HepG2 (cell line): ENCODE measurements around the gene CMIP. TPM values are rescaled to one million over a fixed set of nuclear protein-coding genes. Genes with fewer than 3 reads are reported as not detected.

Experiments
- ATF7 ChIP-seq, 2 experiments: fragments of 450-650 bp in 1 of 2; sonication (generic) in 1 of 2; formaldehyde crosslinking in 1 of 2; IDR thresholded peaks; 2 replicates each; pipeline versions ENCODE4 v1.4.0 to v1.6.1; 2016 to 2020; ENCODE audit warnings: antibody characterized with exemption in 1 of 2, mild to moderate bottlenecking in 1 of 2, missing genetic modification reagents in 1 of 2
- ATF7-NPFF ChIP-seq: sonication (generic); formaldehyde crosslinking; IDR thresholded peaks from 2 replicates; pipeline ENCODE4 v1.8.1; 2023; ENCODE audit warnings: mild to moderate bottlenecking, low read depth, missing genetic modification reagents, moderate library complexity
- DMAP1 ChIP-seq: IDR thresholded peaks from 2 replicates; pipeline ENCODE4 v1.6.1; 2016
- HNRNPLL ChIP-seq: fragments of 200-400 bp; formaldehyde crosslinking; IDR thresholded peaks from 2 replicates; pipeline ENCODE4 v1.6.1; 2017; ENCODE audit warnings: mild to moderate bottlenecking, low read depth, low read length; ENCODE audit not compliant: poor library complexity, severe bottlenecking
- MXI1 ChIP-seq: IDR thresholded peaks from 3 replicates; pipeline ENCODE4 v1.6.1; 2012; ENCODE audit warnings: low read depth, low read length, inconsistent platforms, borderline replicate concordance
- NFYC ChIP-seq: IDR thresholded peaks from 2 replicates; pipeline ENCODE4 v1.6.1; 2016; ENCODE audit warnings: missing genetic modification reagents, missing compliant biosample characterization
- RAD21 ChIP-seq: fragments of 450-650 bp; formaldehyde crosslinking; IDR thresholded peaks from 2 replicates; pipeline ENCODE4 v1.5.0; 2020; ENCODE audit warnings: mild to moderate bottlenecking
- SIN3A ChIP-seq: IDR thresholded peaks from 2 replicates; pipeline ENCODE4 v1.6.1; 2011; ENCODE audit warnings: low read depth, mild to moderate bottlenecking, control low read depth, low read length, borderline replicate concordance
- ZNF367 ChIP-seq: sonication (generic); formaldehyde crosslinking; IDR thresholded peaks from 2 replicates; pipeline ENCODE4 v1.4.0; 2020; ENCODE audit warnings: missing genetic modification reagents, borderline replicate concordance
- polyA plus RNA-seq, 8 experiments: library from polyadenylated mRNA; depleted of rRNA in 3 of 8; stranded (reverse) in 7 of 8; unstranded in 1 of 8; fragments of >200 nt; fragmentation: Illumina TruSeq in 4 of 8; extraction: Trizol in 4 of 8; gene quantifications; 2 replicates each; pipeline versions ENCODE4 v1.2.1 to v1.2.3, GENCODE V29; 2011 to 2016; ENCODE audit warnings: low read depth in 4 of 8, missing spikeins in 1 of 8, mixed read lengths in 1 of 8; ENCODE audit not compliant: insufficient read depth in 1 of 8
- total RNA-seq, 5 experiments: library from RNA; depleted of rRNA; stranded (reverse); fragments of >200 nt; fragmentation: Illumina TruSeq; extraction: Trizol; gene quantifications; 2 replicates each; pipeline ENCODE4 v1.2.3, GENCODE V29; 2016; ENCODE audit warnings: low read depth in 1 of 5
- TF ChIP-seq, protein P1 (sequence below), 2 experiments: sonication (generic) in 1 of 2; formaldehyde crosslinking in 1 of 2; IDR thresholded peaks; 2 replicates each; pipeline versions ENCODE4 v1.6.1 to v1.9.0; 2014 to 2022; ENCODE audit warnings: antibody characterized with exemption in 1 of 2, borderline replicate concordance in 1 of 2, inconsistent platforms in 1 of 2, low read depth in 1 of 2, missing genetic modification reagents in 1 of 2
- TF ChIP-seq, protein P2 (sequence below): IDR thresholded peaks from 2 replicates; pipeline ENCODE4 v1.6.1; 2016; ENCODE audit warnings: mild to moderate bottlenecking
- TF ChIP-seq, protein P3 (sequence below): sonication (generic); formaldehyde crosslinking; IDR thresholded peaks from 2 replicates; pipeline ENCODE4 v1.4.0; 2020; ENCODE audit warnings: missing genetic modification reagents
- TF ChIP-seq, protein P4 (sequence below): sonication (generic); formaldehyde crosslinking; conservative IDR thresholded peaks from 2 replicates; pipeline ENCODE4 v1.8.0; 2022; ENCODE audit warnings: mild to moderate bottlenecking, moderate library complexity, missing genetic modification reagents
- TF ChIP-seq, protein P5 (sequence below): IDR thresholded peaks from 2 replicates; pipeline ENCODE4 v1.6.1; 2016; ENCODE audit warnings: missing compliant biosample characterization, missing genetic modification reagents, borderline replicate concordance

The CMIP gene
- total and polyA plus RNA-seq, 2 of the 13 experiments (the other 11 are each of a cell fraction or from before 2014, with no cell fraction given), result 10.9 to 18.1 TPM

DNA sequence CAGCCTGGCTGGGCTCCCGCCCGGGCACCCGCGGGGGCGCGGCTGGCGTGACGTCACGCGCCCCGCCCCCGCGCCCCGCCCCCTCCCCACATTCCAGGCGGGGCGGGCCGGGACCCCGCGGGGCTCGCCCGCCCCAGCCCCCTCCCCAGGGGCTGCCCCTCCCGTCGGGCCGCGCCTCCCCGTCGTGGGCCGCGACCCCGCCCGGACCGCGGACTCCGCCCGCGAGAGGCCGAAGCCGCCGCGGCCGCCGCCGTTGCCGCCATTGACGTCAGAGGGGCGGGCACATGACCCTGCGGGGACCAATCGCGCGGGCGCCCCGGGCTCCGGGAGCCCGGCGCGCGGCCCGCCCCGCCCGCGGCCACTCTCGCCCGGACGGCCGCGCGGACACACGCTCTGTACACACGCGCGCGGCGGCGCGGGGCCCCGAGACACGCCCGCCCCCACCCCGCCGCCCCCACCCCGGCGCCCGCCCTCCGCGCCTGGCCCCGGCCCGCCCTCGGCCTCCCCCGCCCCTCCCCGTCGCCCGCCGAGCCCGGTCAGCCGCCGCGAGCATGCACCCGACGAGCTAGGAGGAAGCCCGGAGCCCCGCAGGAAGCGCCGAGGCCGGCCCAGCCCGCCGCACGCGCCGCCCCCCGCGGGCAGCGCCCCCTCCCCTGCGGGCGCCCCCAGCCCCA is at the start of gene CMIP (continued):
- TF ChIP-seq, protein P1, sequence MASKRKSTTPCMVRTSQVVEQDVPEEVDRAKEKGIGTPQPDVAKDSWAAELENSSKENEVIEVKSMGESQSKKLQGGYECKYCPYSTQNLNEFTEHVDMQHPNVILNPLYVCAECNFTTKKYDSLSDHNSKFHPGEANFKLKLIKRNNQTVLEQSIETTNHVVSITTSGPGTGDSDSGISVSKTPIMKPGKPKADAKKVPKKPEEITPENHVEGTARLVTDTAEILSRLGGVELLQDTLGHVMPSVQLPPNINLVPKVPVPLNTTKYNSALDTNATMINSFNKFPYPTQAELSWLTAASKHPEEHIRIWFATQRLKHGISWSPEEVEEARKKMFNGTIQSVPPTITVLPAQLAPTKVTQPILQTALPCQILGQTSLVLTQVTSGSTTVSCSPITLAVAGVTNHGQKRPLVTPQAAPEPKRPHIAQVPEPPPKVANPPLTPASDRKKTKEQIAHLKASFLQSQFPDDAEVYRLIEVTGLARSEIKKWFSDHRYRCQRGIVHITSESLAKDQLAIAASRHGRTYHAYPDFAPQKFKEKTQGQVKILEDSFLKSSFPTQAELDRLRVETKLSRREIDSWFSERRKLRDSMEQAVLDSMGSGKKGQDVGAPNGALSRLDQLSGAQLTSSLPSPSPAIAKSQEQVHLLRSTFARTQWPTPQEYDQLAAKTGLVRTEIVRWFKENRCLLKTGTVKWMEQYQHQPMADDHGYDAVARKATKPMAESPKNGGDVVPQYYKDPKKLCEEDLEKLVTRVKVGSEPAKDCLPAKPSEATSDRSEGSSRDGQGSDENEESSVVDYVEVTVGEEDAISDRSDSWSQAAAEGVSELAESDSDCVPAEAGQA (IDR thresholded peaks at IDR 0.05; ENCODE audit: low read depth), result peak; percentile 17; the same call in 1 of the 2 replicates
- TF ChIP-seq, protein P1 (CRISPR knock-in tag; IDR thresholded peaks at IDR 0.05; ENCODE audit: borderline replicate concordance), result no peak
- 0 out of 2 replicates have a peak, but pooled peaks have one; percentile 31 for TF ChIP-seq ATF7-NPFF (CRISPR knock-in tag)
- peak; percentile 33; the same call in 1 of the 2 replicates for TF ChIP-seq SIN3A
- TF ChIP-seq, protein P2, sequence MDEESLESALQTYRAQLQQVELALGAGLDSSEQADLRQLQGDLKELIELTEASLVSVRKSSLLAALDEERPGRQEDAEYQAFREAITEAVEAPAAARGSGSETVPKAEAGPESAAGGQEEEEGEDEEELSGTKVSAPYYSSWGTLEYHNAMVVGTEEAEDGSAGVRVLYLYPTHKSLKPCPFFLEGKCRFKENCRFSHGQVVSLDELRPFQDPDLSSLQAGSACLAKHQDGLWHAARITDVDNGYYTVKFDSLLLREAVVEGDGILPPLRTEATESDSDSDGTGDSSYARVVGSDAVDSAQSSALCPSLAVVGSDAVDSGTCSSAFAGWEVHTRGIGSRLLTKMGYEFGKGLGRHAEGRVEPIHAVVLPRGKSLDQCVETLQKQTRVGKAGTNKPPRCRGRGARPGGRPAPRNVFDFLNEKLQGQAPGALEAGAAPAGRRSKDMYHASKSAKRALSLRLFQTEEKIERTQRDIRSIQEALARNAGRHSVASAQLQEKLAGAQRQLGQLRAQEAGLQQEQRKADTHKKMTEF (CRISPR knock-in tag), result no peak
- TF ChIP-seq ATF7 (IDR thresholded peaks at IDR 0.05), result no peak
- no peak for TF ChIP-seq ATF7 (CRISPR knock-in tag; IDR thresholded peaks at IDR 0.05)
- TF ChIP-seq ZNF367, result no peak; the same call in 1 of the 2 replicates
- peak; percentile 35; the same call in 1 of the 2 replicates for TF ChIP-seq RAD21 (CRISPR knock-in tag)
- TF ChIP-seq, protein P3, sequence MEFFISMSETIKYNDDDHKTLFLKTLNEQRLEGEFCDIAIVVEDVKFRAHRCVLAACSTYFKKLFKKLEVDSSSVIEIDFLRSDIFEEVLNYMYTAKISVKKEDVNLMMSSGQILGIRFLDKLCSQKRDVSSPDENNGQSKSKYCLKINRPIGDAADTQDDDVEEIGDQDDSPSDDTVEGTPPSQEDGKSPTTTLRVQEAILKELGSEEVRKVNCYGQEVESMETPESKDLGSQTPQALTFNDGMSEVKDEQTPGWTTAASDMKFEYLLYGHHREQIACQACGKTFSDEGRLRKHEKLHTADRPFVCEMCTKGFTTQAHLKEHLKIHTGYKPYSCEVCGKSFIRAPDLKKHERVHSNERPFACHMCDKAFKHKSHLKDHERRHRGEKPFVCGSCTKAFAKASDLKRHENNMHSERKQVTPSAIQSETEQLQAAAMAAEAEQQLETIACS (CRISPR knock-in tag), result peak; percentile 75
- 0 out of 3 replicates have a peak, but pooled peaks have one; percentile 31 for TF ChIP-seq MXI1
- TF ChIP-seq NFYC, result peak; percentile 56
- TF ChIP-seq, protein P4, sequence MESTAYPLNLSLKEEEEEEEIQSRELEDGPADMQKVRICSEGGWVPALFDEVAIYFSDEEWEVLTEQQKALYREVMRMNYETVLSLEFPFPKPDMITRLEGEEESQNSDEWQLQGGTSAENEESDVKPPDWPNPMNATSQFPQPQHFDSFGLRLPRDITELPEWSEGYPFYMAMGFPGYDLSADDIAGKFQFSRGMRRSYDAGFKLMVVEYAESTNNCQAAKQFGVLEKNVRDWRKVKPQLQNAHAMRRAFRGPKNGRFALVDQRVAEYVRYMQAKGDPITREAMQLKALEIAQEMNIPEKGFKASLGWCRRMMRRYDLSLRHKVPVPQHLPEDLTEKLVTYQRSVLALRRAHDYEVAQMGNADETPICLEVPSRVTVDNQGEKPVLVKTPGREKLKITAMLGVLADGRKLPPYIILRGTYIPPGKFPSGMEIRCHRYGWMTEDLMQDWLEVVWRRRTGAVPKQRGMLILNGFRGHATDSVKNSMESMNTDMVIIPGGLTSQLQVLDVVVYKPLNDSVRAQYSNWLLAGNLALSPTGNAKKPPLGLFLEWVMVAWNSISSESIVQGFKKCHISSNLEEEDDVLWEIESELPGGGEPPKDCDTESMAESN (CRISPR knock-in tag), result 0 out of 2 replicates have a peak, but pooled peaks have one; percentile 36
- peak; percentile 2 for TF ChIP-seq HNRNPLL
- TF ChIP-seq DMAP1 (CRISPR knock-in tag), result no peak
- TF ChIP-seq, protein P5, sequence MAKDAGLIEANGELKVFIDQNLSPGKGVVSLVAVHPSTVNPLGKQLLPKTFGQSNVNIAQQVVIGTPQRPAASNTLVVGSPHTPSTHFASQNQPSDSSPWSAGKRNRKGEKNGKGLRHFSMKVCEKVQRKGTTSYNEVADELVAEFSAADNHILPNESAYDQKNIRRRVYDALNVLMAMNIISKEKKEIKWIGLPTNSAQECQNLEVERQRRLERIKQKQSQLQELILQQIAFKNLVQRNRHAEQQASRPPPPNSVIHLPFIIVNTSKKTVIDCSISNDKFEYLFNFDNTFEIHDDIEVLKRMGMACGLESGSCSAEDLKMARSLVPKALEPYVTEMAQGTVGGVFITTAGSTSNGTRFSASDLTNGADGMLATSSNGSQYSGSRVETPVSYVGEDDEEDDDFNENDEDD (CRISPR knock-in tag), result 0 out of 2 replicates have a peak, but pooled peaks have one; percentile 44
